HEK293 (cell line): ENCODE data around the gene THBS3.

Source experiments
- GLIS1 ChIP-seq: fragments of 450-650 bp; formaldehyde crosslinking; IDR thresholded peaks from 2 replicates; pipeline ENCODE4 v1.5.1; 2016; ENCODE audit warnings: missing biosample characterization, missing genetic modification characterization
- IKZF3 ChIP-seq: fragments of 450-650 bp; IDR thresholded peaks from 2 replicates; pipeline ENCODE4 v1.5.0; 2018; ENCODE audit warnings: missing biosample characterization, mild to moderate bottlenecking, missing genetic modification characterization, moderate library complexity
- SETDB1 ChIP-seq: IDR thresholded peaks from one replicate; pipeline ENCODE4 v1.6.1; 2017; ENCODE audit warnings: mild to moderate bottlenecking, low read length, moderate library complexity, mixed read lengths; ENCODE audit not compliant: insufficient read length
- ZBTB17 ChIP-seq: fragments of 450-650 bp; formaldehyde crosslinking; IDR thresholded peaks from 2 replicates; pipeline ENCODE4 v1.5.1; 2016; ENCODE audit warnings: missing biosample characterization, missing genetic modification characterization
- ZBTB7A ChIP-seq: fragments of 450-650 bp; formaldehyde crosslinking; IDR thresholded peaks from 2 replicates; pipeline ENCODE4 v1.5.1; 2016; ENCODE audit warnings: low read depth, missing biosample characterization, missing genetic modification characterization
- ZFP37 ChIP-seq: fragments of 450-650 bp; formaldehyde crosslinking; IDR thresholded peaks from 2 replicates; pipeline ENCODE4 v1.5.1; 2016; ENCODE audit warnings: missing biosample characterization, missing genetic modification characterization
- ZNF112 ChIP-seq: fragments of 450-650 bp; formaldehyde crosslinking; IDR thresholded peaks from 2 replicates; pipeline ENCODE4 v1.5.0; 2017; ENCODE audit warnings: missing biosample characterization, missing genetic modification characterization
- ZNF121 ChIP-seq: fragments of 450-650 bp; formaldehyde crosslinking; IDR thresholded peaks from 2 replicates; pipeline ENCODE4 v1.5.1; 2016; ENCODE audit warnings: missing biosample characterization, missing genetic modification characterization
- ZNF133 ChIP-seq: fragments of 450-650 bp; formaldehyde crosslinking; IDR thresholded peaks from 2 replicates; pipeline ENCODE4 v1.5.1; 2016; ENCODE audit warnings: missing biosample characterization, missing genetic modification characterization
- ZNF214 ChIP-seq: fragments of 450-650 bp; formaldehyde crosslinking; IDR thresholded peaks from 2 replicates; pipeline ENCODE4 v1.5.1; 2017; ENCODE audit warnings: missing biosample characterization, mild to moderate bottlenecking, missing genetic modification characterization, borderline replicate concordance
- ZNF324 ChIP-seq: fragments of 450-650 bp; formaldehyde crosslinking; IDR thresholded peaks from 2 replicates; pipeline ENCODE4 v1.5.1; 2016; ENCODE audit warnings: missing biosample characterization, missing genetic modification characterization
- ZNF501 ChIP-seq: fragments of 450-650 bp; formaldehyde crosslinking; IDR thresholded peaks from 2 replicates; pipeline ENCODE4 v1.5.1; 2016; ENCODE audit warnings: missing biosample characterization, missing genetic modification characterization
- ZNF514 ChIP-seq: fragments of 450-650 bp; formaldehyde crosslinking; IDR thresholded peaks from 2 replicates; pipeline ENCODE4 v1.5.1; 2016; ENCODE audit warnings: missing biosample characterization, missing genetic modification characterization
- ZNF629 ChIP-seq: fragments of 450-650 bp; formaldehyde crosslinking; IDR thresholded peaks from 2 replicates; pipeline ENCODE4 v1.5.1; 2017; ENCODE audit warnings: missing biosample characterization, missing genetic modification characterization
- ZNF660 ChIP-seq: fragments of 450-650 bp; IDR thresholded peaks from 2 replicates; pipeline ENCODE4 v1.5.1; 2018; ENCODE audit warnings: missing biosample characterization, mild to moderate bottlenecking, missing genetic modification characterization
- ZNF791 ChIP-seq: fragments of 450-650 bp; formaldehyde crosslinking; IDR thresholded peaks from 2 replicates; pipeline ENCODE4 v1.5.1; 2016; ENCODE audit warnings: missing biosample characterization, missing genetic modification characterization
- ZNF792 ChIP-seq: fragments of 450-650 bp; formaldehyde crosslinking; IDR thresholded peaks from 2 replicates; pipeline ENCODE4 v1.5.1; 2016; ENCODE audit warnings: missing biosample characterization, missing genetic modification characterization
- TF ChIP-seq, protein P1 (sequence below): fragments of 450-650 bp; formaldehyde crosslinking; IDR thresholded peaks from 2 replicates; pipeline ENCODE4 v1.5.1; 2016; ENCODE audit warnings: missing biosample characterization, missing genetic modification characterization
- TF ChIP-seq, protein P2 (sequence below): fragments of 450-650 bp; formaldehyde crosslinking; IDR thresholded peaks from 2 replicates; pipeline ENCODE4 v1.5.1; 2016; ENCODE audit warnings: missing biosample characterization, missing genetic modification characterization, borderline replicate concordance
- TF ChIP-seq, protein P3 (sequence below): fragments of 450-650 bp; formaldehyde crosslinking; IDR thresholded peaks from 2 replicates; pipeline ENCODE4 v1.5.1; 2016; ENCODE audit warnings: missing biosample characterization, missing genetic modification characterization
- TF ChIP-seq, protein P4 (sequence below): fragments of 450-650 bp; formaldehyde crosslinking; IDR thresholded peaks from 2 replicates; pipeline ENCODE4 v1.5.1; 2016; ENCODE audit warnings: missing biosample characterization, missing genetic modification characterization
- TF ChIP-seq, protein P5 (sequence below): fragments of 450-650 bp; formaldehyde crosslinking; IDR thresholded peaks from 2 replicates; pipeline ENCODE4 v1.5.1; 2016; ENCODE audit warnings: missing biosample characterization, missing genetic modification characterization
- TF ChIP-seq, protein P6 (sequence below): fragments of 450-650 bp; formaldehyde crosslinking; IDR thresholded peaks from 2 replicates; pipeline ENCODE4 v1.5.1; 2016; ENCODE audit warnings: missing biosample characterization, missing genetic modification characterization

Gene THBS3

DNA sequence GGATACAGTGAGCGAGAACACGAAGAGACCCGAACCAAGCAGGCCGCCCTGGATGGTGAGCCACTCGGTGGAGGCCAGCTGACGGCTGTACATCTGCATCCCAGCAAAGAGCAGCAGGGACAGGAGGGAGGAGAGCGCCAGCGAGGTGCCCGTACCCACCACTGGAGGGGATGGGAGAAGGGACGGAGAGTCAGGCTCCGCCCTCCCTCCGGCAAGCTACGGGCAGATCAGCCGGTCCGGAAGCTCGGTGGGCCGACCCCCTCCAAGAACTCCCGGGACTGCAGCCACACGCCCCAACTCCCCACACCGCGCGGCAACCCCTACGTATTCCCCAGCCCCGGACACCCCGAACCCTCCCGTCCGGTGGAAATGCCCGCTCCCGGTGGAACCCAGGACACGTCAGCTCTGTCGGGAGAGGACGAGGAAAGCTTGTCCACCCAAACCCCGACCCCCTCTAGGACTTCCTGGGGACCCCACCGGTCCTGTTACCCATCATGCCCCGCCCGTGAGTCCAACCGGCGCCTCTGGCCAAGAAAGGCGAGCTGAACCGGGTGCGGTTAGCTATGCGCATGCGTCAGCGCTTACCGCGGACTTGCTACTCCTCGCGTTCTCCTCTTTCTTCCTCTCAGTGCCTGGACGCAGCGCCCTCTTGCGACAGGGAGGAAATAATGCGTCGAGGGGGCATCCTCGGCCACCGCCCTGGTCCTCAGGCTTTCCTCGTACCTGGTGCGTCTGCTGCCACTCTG, 34.8 kb downstream of the THBS3 start, which contains the start of gene KRTCAP2 (continued):
- TF ChIP-seq, protein P1, sequence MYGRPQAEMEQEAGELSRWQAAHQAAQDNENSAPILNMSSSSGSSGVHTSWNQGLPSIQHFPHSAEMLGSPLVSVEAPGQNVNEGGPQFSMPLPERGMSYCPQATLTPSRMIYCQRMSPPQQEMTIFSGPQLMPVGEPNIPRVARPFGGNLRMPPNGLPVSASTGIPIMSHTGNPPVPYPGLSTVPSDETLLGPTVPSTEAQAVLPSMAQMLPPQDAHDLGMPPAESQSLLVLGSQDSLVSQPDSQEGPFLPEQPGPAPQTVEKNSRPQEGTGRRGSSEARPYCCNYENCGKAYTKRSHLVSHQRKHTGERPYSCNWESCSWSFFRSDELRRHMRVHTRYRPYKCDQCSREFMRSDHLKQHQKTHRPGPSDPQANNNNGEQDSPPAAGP (tag by site-specific recombination) = peak; percentile 59; the same call in 1 of the 2 replicates
- TF ChIP-seq ZBTB7A (tag by site-specific recombination) = 0 out of 2 replicates have a peak, but pooled peaks have one; percentile 13
- TF ChIP-seq, protein P2, sequence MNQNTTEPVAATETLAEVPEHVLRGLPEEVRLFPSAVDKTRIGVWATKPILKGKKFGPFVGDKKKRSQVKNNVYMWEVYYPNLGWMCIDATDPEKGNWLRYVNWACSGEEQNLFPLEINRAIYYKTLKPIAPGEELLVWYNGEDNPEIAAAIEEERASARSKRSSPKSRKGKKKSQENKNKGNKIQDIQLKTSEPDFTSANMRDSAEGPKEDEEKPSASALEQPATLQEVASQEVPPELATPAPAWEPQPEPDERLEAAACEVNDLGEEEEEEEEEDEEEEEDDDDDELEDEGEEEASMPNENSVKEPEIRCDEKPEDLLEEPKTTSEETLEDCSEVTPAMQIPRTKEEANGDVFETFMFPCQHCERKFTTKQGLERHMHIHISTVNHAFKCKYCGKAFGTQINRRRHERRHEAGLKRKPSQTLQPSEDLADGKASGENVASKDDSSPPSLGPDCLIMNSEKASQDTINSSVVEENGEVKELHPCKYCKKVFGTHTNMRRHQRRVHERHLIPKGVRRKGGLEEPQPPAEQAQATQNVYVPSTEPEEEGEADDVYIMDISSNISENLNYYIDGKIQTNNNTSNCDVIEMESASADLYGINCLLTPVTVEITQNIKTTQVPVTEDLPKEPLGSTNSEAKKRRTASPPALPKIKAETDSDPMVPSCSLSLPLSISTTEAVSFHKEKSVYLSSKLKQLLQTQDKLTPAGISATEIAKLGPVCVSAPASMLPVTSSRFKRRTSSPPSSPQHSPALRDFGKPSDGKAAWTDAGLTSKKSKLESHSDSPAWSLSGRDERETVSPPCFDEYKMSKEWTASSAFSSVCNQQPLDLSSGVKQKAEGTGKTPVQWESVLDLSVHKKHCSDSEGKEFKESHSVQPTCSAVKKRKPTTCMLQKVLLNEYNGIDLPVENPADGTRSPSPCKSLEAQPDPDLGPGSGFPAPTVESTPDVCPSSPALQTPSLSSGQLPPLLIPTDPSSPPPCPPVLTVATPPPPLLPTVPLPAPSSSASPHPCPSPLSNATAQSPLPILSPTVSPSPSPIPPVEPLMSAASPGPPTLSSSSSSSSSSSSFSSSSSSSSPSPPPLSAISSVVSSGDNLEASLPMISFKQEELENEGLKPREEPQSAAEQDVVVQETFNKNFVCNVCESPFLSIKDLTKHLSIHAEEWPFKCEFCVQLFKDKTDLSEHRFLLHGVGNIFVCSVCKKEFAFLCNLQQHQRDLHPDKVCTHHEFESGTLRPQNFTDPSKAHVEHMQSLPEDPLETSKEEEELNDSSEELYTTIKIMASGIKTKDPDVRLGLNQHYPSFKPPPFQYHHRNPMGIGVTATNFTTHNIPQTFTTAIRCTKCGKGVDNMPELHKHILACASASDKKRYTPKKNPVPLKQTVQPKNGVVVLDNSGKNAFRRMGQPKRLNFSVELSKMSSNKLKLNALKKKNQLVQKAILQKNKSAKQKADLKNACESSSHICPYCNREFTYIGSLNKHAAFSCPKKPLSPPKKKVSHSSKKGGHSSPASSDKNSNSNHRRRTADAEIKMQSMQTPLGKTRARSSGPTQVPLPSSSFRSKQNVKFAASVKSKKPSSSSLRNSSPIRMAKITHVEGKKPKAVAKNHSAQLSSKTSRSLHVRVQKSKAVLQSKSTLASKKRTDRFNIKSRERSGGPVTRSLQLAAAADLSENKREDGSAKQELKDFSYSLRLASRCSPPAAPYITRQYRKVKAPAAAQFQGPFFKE = no peak
- TF ChIP-seq ZNF214 = no peak
- TF ChIP-seq ZNF121 (tag by site-specific recombination) = no peak
- TF ChIP-seq SETDB1 = peak; percentile 17
- TF ChIP-seq ZNF133 (tag by site-specific recombination) = no peak
- no peak for TF ChIP-seq IKZF3 (tag by site-specific recombination)
- TF ChIP-seq ZNF501 (tag by site-specific recombination) = peak; percentile 74
- TF ChIP-seq ZFP37 (tag by site-specific recombination) = peak; percentile 51; the same call in 1 of the 2 replicates
- no peak for TF ChIP-seq ZNF514
- peak; percentile 92 for TF ChIP-seq GLIS1 (tag by site-specific recombination)
- TF ChIP-seq ZNF660 (tag by site-specific recombination) = peak; percentile 86
- no peak for TF ChIP-seq ZNF112 (tag by site-specific recombination)
- TF ChIP-seq, protein P3, sequence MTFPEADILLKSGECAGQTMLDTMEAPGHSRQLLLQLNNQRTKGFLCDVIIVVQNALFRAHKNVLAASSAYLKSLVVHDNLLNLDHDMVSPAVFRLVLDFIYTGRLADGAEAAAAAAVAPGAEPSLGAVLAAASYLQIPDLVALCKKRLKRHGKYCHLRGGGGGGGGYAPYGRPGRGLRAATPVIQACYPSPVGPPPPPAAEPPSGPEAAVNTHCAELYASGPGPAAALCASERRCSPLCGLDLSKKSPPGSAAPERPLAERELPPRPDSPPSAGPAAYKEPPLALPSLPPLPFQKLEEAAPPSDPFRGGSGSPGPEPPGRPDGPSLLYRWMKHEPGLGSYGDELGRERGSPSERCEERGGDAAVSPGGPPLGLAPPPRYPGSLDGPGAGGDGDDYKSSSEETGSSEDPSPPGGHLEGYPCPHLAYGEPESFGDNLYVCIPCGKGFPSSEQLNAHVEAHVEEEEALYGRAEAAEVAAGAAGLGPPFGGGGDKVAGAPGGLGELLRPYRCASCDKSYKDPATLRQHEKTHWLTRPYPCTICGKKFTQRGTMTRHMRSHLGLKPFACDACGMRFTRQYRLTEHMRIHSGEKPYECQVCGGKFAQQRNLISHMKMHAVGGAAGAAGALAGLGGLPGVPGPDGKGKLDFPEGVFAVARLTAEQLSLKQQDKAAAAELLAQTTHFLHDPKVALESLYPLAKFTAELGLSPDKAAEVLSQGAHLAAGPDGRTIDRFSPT (tag by site-specific recombination) = peak; percentile 69
- TF ChIP-seq, protein P4, sequence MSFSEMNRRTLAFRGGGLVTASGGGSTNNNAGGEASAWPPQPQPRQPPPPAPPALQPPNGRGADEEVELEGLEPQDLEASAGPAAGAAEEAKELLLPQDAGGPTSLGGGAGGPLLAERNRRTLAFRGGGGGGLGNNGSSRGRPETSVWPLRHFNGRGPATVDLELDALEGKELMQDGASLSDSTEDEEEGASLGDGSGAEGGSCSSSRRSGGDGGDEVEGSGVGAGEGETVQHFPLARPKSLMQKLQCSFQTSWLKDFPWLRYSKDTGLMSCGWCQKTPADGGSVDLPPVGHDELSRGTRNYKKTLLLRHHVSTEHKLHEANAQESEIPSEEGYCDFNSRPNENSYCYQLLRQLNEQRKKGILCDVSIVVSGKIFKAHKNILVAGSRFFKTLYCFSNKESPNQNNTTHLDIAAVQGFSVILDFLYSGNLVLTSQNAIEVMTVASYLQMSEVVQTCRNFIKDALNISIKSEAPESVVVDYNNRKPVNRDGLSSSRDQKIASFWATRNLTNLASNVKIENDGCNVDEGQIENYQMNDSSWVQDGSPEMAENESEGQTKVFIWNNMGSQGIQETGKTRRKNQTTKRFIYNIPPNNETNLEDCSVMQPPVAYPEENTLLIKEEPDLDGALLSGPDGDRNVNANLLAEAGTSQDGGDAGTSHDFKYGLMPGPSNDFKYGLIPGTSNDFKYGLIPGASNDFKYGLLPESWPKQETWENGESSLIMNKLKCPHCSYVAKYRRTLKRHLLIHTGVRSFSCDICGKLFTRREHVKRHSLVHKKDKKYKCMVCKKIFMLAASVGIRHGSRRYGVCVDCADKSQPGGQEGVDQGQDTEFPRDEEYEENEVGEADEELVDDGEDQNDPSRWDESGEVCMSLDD (tag by site-specific recombination) = peak; percentile 80
- TF ChIP-seq ZNF791 (tag by site-specific recombination) = no peak
- TF ChIP-seq ZNF324 (tag by site-specific recombination) = no peak
- TF ChIP-seq ZNF792 (tag by site-specific recombination) = no peak
- TF ChIP-seq, protein P5, sequence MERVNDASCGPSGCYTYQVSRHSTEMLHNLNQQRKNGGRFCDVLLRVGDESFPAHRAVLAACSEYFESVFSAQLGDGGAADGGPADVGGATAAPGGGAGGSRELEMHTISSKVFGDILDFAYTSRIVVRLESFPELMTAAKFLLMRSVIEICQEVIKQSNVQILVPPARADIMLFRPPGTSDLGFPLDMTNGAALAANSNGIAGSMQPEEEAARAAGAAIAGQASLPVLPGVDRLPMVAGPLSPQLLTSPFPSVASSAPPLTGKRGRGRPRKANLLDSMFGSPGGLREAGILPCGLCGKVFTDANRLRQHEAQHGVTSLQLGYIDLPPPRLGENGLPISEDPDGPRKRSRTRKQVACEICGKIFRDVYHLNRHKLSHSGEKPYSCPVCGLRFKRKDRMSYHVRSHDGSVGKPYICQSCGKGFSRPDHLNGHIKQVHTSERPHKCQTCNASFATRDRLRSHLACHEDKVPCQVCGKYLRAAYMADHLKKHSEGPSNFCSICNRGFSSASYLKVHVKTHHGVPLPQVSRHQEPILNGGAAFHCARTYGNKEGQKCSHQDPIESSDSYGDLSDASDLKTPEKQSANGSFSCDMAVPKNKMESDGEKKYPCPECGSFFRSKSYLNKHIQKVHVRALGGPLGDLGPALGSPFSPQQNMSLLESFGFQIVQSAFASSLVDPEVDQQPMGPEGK (tag by site-specific recombination) = 0 out of 2 replicates have a peak, but pooled peaks have one; percentile 41
- peak; percentile 63 for TF ChIP-seq ZNF629 (tag by site-specific recombination)
- TF ChIP-seq, protein P6, sequence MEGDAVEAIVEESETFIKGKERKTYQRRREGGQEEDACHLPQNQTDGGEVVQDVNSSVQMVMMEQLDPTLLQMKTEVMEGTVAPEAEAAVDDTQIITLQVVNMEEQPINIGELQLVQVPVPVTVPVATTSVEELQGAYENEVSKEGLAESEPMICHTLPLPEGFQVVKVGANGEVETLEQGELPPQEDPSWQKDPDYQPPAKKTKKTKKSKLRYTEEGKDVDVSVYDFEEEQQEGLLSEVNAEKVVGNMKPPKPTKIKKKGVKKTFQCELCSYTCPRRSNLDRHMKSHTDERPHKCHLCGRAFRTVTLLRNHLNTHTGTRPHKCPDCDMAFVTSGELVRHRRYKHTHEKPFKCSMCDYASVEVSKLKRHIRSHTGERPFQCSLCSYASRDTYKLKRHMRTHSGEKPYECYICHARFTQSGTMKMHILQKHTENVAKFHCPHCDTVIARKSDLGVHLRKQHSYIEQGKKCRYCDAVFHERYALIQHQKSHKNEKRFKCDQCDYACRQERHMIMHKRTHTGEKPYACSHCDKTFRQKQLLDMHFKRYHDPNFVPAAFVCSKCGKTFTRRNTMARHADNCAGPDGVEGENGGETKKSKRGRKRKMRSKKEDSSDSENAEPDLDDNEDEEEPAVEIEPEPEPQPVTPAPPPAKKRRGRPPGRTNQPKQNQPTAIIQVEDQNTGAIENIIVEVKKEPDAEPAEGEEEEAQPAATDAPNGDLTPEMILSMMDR (tag by site-specific recombination) = peak; percentile 98
- TF ChIP-seq ZBTB17 (tag by site-specific recombination) = peak; percentile 71
